Left ventricle myocardium inferior (tissue), 1 donor: Measurements from ENCODE around the gene LRIT1. TPM values are rescaled to one million over a fixed set of nuclear protein-coding genes. Genes with fewer than 3 reads are reported as not detected.

ENCODE experiments used
- DNase-seq: peaks from one replicate; pipeline ENCODE4 v3.0.0-alpha.2; 2020
- H3K27ac ChIP-seq: fragments of 200-600 bp; replicated peaks from 2 replicates; pipeline ENCODE4 v1.8.0; 2021
- H3K27me3 ChIP-seq: fragments of 200-600 bp; 2 replicates; pipeline ENCODE4 v1.8.0; 2021; ENCODE audit warnings: low read depth
- H3K36me3 ChIP-seq: fragments of 200-600 bp; 2 replicates; pipeline ENCODE4 v1.8.0; 2021
- H3K4me1 ChIP-seq: fragments of 200-600 bp; 2 replicates; pipeline ENCODE4 v1.8.0; 2021
- H3K4me3 ChIP-seq: fragments of 200-600 bp; 2 replicates; pipeline ENCODE4 v1.8.0; 2021; ENCODE audit warnings: mild to moderate bottlenecking, moderate library complexity
- H3K9me3 ChIP-seq: fragments of 200-600 bp; replicated peaks from 2 replicates; pipeline ENCODE4 v1.8.0; 2021
- intact Hi-C: fragments of 100-400 bp; cut with micrococcal nuclease; formaldehyde crosslinking; loops from one replicate; pipeline ENCODE4 v1.11.0; 2022
- total RNA-seq: library from RNA; stranded (reverse); fragmentation: NEBNext Ultra II Directional; extraction: Animal tissue kit (Norgen Biotek cat#: 25700); gene quantifications from one replicate; pipeline ENCODE4 v1.2.1, GENCODE V29; 2021
- TF ChIP-seq, protein P1 (sequence below): fragments of 200-600 bp; IDR thresholded peaks from 2 replicates; pipeline ENCODE4 v1.8.0; 2021; ENCODE audit warnings: antibody characterized with exemption, mild to moderate bottlenecking, borderline replicate concordance
- donor health status: DM: no; HTN: yes; CAD: no; lungs with severe emphysema.

The LRIT1 gene
- total RNA-seq, 1 donor from 2014 or later, result not detected

DNA sequence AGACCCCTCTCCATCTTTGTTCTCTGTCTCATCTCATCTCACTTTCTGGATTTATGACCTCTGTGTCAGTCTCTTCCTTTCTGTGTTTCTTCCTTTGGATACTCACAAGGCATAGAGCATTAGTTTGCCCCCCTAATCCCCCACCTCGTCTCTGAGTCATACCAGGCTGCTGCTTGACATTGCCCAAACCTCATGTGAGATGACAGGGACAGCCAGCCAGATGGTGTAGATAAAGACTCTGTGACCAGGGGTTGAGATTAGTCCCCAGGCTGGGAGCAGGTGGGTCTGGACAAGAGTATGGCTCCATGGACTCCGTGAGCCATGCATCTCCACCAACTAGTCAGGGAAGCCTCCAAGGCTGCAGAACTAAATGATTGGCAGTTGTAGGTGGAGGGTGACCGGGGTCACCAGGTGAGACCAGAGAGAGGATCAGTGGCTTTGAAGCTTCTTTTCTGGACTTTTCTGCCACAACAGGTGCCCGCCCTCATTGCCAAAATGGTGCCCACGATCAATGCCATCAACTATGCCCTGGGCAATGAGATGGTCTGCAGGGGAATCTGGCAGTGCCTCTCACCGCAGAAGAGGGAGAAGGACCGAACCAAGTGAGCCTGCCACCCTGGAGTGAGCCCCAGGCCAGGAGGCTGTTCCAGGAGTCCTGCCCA lies 16.8 kb upstream of the LRIT1 start:
- TF ChIP-seq, protein P1, sequence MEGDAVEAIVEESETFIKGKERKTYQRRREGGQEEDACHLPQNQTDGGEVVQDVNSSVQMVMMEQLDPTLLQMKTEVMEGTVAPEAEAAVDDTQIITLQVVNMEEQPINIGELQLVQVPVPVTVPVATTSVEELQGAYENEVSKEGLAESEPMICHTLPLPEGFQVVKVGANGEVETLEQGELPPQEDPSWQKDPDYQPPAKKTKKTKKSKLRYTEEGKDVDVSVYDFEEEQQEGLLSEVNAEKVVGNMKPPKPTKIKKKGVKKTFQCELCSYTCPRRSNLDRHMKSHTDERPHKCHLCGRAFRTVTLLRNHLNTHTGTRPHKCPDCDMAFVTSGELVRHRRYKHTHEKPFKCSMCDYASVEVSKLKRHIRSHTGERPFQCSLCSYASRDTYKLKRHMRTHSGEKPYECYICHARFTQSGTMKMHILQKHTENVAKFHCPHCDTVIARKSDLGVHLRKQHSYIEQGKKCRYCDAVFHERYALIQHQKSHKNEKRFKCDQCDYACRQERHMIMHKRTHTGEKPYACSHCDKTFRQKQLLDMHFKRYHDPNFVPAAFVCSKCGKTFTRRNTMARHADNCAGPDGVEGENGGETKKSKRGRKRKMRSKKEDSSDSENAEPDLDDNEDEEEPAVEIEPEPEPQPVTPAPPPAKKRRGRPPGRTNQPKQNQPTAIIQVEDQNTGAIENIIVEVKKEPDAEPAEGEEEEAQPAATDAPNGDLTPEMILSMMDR, result no peak
- intact Hi-C loops, result no loop called here

DNA sequence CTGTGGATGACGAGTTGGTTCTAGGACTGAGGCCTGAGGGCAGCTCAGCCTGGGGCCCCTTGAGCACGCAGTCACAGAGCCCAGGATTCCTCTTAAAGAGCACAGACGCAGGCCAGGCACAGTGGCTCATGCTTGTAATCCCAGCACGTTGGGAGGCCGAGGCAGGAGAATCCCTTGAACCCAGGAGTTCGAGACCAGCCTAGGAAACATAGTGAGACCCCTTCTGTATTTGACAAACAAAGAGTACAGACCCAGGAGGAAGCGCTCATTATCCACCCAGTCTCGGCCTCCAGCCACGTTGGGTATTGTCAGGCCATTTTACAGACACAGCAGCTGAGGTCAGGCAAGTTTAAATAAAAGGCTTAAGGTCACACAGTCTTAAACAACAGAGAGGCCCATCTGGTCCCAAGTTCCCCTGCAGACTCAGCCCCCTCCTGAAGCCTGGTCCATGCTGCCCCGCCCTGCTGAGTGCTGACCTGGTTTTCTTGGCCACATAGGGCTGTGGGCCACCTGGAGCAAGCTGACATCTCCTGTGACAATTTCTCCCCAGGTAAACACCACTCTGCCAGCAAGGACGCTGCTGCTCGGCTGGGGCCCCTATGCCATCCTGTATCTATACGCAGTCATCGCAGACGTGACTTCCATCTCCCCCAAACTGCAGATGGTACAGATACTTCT lies 16.1 kb upstream of the LRIT1 start:
- Histone ChIP-seq H3K4me3 (no peak overlapping the region), H3K36me3 (no peaks in the 10 kb centered on the region), H3K4me1 (peaks cover 4% of the 10 kb centered on the region), H3K27me3 (peaks cover 74% of the 10 kb centered on the region), H3K27ac (no peak overlapping the region), H3K9me3 (no peaks in the 10 kb centered on the region)
- no peak for DNase-seq
- TF ChIP-seq, protein P1, result no peak
- intact Hi-C loops, result no loop called here

More for the DNA sequence above, 16.8 kb upstream of the LRIT1 start:
- peaks cover 75% of the 10 kb centered on the region for H3K27me3 ChIP-seq
- no peaks in the 10 kb centered on the region for H3K36me3 ChIP-seq
- no peaks in the 10 kb centered on the region for H3K9me3 ChIP-seq
- DNase-seq, result no peak
- peaks cover 4% of the 10 kb centered on the region for H3K4me1 ChIP-seq
- no peak overlapping the region for H3K4me3 ChIP-seq
- no peak overlapping the region for H3K27ac ChIP-seq

DNA sequence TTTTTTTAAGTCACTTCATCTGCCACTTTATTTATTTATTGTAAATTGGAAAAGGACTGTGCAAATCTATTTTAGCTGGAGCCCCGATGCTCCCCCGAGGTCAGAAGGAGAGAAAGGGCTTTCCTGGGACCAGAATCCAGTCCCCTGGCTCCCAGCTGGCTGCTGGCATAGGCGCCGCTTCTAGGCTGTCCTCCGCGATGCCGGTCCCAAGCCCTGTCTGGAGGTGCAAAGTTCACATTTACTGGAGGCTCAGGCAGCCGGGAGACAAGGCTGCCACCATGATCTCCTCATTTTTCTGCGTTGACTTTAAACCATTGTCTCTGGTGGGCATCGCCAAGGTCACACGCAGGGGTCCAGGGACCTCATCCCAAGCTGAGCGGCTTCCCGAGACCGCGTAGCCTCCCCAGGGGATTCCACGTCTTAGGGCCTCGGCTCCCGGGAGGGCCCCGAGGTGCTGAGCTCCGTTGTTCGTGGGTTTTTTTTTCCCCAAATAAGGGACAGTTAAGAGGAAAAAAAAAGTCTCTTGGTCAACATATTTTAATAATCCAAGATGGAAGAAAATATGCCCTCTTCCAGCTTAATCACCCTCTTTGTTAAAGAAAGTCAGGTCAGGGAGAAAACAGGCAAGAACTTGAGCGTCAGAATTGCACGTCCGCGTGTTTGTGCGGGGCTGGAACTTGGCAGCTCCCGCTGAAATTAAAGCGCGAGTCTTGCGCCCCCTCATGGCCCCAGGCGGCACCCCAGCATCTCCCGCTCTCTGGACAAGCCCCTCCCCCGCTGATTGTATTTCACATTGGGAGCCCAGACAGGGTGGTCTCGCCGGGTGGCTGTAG lies 15.4 kb upstream of the LRIT1 start:
- intact Hi-C loops, result no loop called here
- no peak overlapping the region for H3K27ac ChIP-seq
- H3K4me3 ChIP-seq, result peak overlapping the region; percentile 31
- DNase-seq, result peak; percentile 58
- peaks cover 4% of the 10 kb centered on the region for H3K4me1 ChIP-seq
- TF ChIP-seq, protein P1, result peak; percentile 71
- peaks cover 2% of the 10 kb centered on the region for H3K9me3 ChIP-seq
- peaks cover 73% of the 10 kb centered on the region for H3K27me3 ChIP-seq
- no peaks in the 10 kb centered on the region for H3K36me3 ChIP-seq

DNA sequence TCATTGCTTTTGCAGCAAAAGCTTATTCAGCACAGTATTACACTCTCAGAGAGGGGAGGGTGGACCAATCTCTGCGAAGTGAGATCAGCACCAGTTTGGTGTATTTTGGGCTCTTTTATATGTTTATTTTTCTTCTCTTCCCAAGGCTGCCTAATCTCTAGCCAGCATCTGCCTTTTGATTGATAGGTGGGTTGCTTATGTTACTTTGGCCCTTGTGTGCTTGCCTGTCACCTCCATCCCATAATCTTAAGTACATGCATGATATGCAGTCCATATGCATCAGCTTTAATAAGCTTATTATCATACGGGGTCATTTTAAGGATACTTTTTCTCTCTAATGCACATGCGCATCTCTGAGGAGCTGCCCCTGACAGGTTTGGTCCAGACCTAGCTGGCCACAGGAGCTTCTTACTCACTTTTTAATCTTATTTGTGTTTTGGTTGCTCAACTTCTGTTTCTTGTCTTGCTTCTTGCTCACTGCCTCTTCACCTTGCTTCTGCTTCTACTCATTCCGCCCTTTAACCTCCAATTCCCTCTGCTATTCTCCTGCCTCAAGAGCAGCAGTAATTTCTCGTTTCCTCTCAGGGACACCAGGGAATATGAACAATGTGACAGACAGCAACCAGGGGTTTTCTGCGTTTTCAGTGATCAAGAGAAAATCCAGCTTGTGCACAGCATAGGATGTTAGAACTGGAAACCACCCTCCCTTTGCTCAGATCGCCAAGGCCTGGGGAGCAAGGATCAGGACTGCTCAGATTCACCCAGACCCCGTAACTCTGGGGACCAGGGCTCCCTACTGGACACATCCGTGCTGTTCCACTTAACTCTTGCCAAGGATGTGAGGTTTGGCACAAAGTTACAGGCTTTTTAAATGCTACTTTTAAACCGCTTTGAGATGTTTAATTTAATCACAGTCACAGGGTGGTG lies 13.5 kb upstream of the LRIT1 start:
- Histone ChIP-seq H3K36me3 (no peaks in the 10 kb centered on the region), H3K9me3 (peaks cover 8% of the 10 kb centered on the region), H3K27ac (no peak overlapping the region), H3K27me3 (peaks cover 62% of the 10 kb centered on the region), H3K4me1 (peaks cover 4% of the 10 kb centered on the region), H3K4me3 (no peak overlapping the region)
- intact Hi-C loops, result no loop called here
- TF ChIP-seq, protein P1, result no peak
- no peak for DNase-seq

DNA sequence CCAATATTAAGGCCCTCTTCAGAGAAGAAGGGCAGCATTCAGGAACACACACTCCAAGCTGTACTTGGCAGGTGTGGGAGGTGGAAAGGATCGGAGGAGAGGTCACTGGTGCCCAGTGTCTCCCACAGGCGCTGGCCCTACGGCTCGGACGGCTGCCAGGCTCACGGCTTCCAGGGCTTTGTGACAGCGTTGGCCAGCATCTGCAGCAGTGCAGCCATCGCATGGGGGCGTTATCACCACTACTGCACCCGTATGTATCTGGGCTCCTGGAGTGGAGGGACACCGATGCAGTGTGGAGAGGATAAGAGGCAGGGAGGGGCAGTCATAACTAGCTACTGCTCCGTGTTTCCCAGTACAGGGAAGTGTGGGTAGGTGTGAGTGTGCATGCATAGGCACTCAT lies 7.4 kb upstream of the LRIT1 start:
- no peaks in the 10 kb centered on the region for H3K4me1 ChIP-seq
- no peaks in the 10 kb centered on the region for H3K36me3 ChIP-seq
- TF ChIP-seq, protein P1, result no peak
- no peak for DNase-seq
- no peak overlapping the region for H3K4me3 ChIP-seq
- peaks cover 8% of the 10 kb centered on the region for H3K9me3 ChIP-seq
- intact Hi-C loops, result no loop called here
- H3K27ac ChIP-seq, result no peak overlapping the region
- H3K27me3 ChIP-seq, result peaks cover 45% of the 10 kb centered on the region
